K562 (cell line): ENCODE data around the gene ADRA2B. TPM values are rescaled to one million over a fixed set of nuclear protein-coding genes. Genes with fewer than 3 reads are reported as not detected.

ENCODE experiments used
- ATAC-seq: fragments of 200-7000 bp; cut with Tn5 transposase; 3 replicates; pipeline ENCODE4 v1.9.1; 2020; ENCODE audit warnings: moderate library complexity
- BruUV-seq: library from RNA; stranded (reverse); fragments of 400-500 nt; replicated peaks from 2 replicates; lab custom pipeline; 2021; lab: Mats Ljungman, UMichigan
- CTCF ChIA-PET: fragments of 300-600 bp; formaldehyde crosslinking; extraction: SDS; loops from one replicate; lab custom pipeline; 2021; ENCODE audit warnings: low intra/inter-chr PET ratio; lab: Yijun Ruan, JAX
- POLR2A ChIA-PET: fragments of 300-600, 350-650 bp; sonication (Branson Sonifier 250); formaldehyde crosslinking; extraction: SDS; loops from one replicate; lab custom pipeline; 2021; ENCODE audit warnings: antibody characterized with exemption, inconsistent platforms; lab: Yijun Ruan, JAX
- DNase-seq, 4 experiments: peaks; one replicate each; pipeline versions ENCODE4 v3.0.0 to v3.0.0-alpha.2; 2011 to 2018; ENCODE audit warnings: low spot score in 3 of 4, mixed read lengths in 3 of 4; ENCODE audit errors: extremely low read depth in 1 of 4
- FAIRE-seq: peaks from 2 replicates; lab custom pipeline; 2011; peaks lifted over from hg19 to GRCh38; lab: Jason Lieb, UNC
- H2AFZ ChIP-seq: 2 replicates; pipeline ENCODE4 v1.6.0; 2011; ENCODE audit warnings: low read depth, low read length, control low read depth, inconsistent platforms
- H3K27ac ChIP-seq: fragments of 200-600 bp; 3 replicates; pipeline ENCODE4 v1.8.0; 2011; ENCODE audit warnings: low read depth, mild to moderate bottlenecking, control low read depth, inconsistent platforms, low read length, moderate library complexity, mixed read lengths; ENCODE audit errors: extremely low read depth
- H3K27me3 ChIP-seq, 2 experiments: fragments of 300-600 bp in 1 of 2; 2 replicates in 1 of 2; 3 replicates in 1 of 2; pipeline versions ENCODE4 v1.6.0 to v1.8.0; 2011; ENCODE audit warnings: inconsistent platforms in 2 of 2, low read length in 2 of 2, mild to moderate bottlenecking in 1 of 2, mixed read lengths in 1 of 2, moderate library complexity in 1 of 2; ENCODE audit not compliant: control insufficient read depth in 2 of 2, insufficient read depth in 2 of 2
- H3K36me3 ChIP-seq: fragments of 300-600 bp; 3 replicates; pipeline ENCODE4 v1.8.0; 2011; ENCODE audit warnings: mild to moderate bottlenecking, low read length, inconsistent platforms; ENCODE audit not compliant: control insufficient read depth, insufficient read depth
- H3K4me1 ChIP-seq, 2 experiments: fragments of 200-600 bp in 1 of 2; replicated peaks in 1 of 2; 2 replicates in 1 of 2; 3 replicates in 1 of 2; pipeline versions ENCODE4 v1.5.1 to v1.8.0; 2011; ENCODE audit warnings: inconsistent platforms in 2 of 2, low read length in 2 of 2, mild to moderate bottlenecking in 1 of 2, mixed read lengths in 1 of 2, moderate library complexity in 1 of 2; ENCODE audit not compliant: control insufficient read depth in 2 of 2, insufficient read depth in 2 of 2
- H3K4me2 ChIP-seq: 2 replicates; pipeline ENCODE4 v1.6.1; 2011; ENCODE audit warnings: low read length, control low read depth, inconsistent platforms, mixed read lengths; ENCODE audit not compliant: insufficient read depth
- H3K4me3 ChIP-seq: fragments of 200-600 bp; sonication (generic), shearing (Covaris generic); 2 replicates; pipeline ENCODE4 v1.5.1; 2016; ENCODE audit warnings: control low read depth, inconsistent platforms
- H3K79me2 ChIP-seq: fragments of 200-600 bp; 3 replicates; pipeline ENCODE4 v1.8.0; 2011; ENCODE audit warnings: low read length, inconsistent platforms; ENCODE audit not compliant: control insufficient read depth, insufficient read depth
- H3K9ac ChIP-seq, 2 experiments: 2 replicates each; pipeline versions ENCODE4 v1.6.0 to v1.6.1; 2011; ENCODE audit warnings: low read depth in 2 of 2, low read length in 2 of 2, control low read depth in 1 of 2, inconsistent platforms in 1 of 2, mild to moderate bottlenecking in 1 of 2, mixed read lengths in 1 of 2; ENCODE audit not compliant: insufficient read depth in 1 of 2
- H3K9me1 ChIP-seq: one replicate; pipeline ENCODE4 v1.6.0; 2011; ENCODE audit warnings: inconsistent platforms, mild to moderate bottlenecking, low read length, moderate library complexity; ENCODE audit not compliant: control insufficient read depth, insufficient read depth
- H3K9me3 ChIP-seq: replicated peaks from 2 replicates; pipeline ENCODE4 v1.5.1; 2011; ENCODE audit warnings: low read depth, low read length, inconsistent platforms; ENCODE audit not compliant: control insufficient read depth, insufficient read depth
- H4K20me1 ChIP-seq: replicated peaks from 2 replicates; pipeline ENCODE4 v1.6.1; 2011; ENCODE audit warnings: low read length, inconsistent platforms, mixed read lengths; ENCODE audit not compliant: control insufficient read depth, insufficient read depth
- HOMEZ ChIP-seq: fragments of 250-450 bp; sonication (Bioruptor Pico); IDR thresholded peaks from 2 replicates; pipeline ENCODE4 v1.4.0; 2020; ENCODE audit warnings: mild to moderate bottlenecking, moderate library complexity
- MECOM ChIP-seq: fragments of 250-450 bp; sonication (Bioruptor Pico); IDR thresholded peaks from 2 replicates; pipeline ENCODE4 v1.8.0; 2022; ENCODE audit warnings: inconsistent platforms
- POLR2AphosphoS2 ChIP-seq: IDR thresholded peaks from 2 replicates; pipeline ENCODE4 v1.6.1; 2012; ENCODE audit warnings: low read length, improper control_type of control experiment
- SMARCC2 ChIP-seq: fragments of 450-650 bp; IDR thresholded peaks from 2 replicates; pipeline ENCODE4 v1.6.1; 2017; ENCODE audit warnings: antibody characterized with exemption, moderate library complexity, mild to moderate bottlenecking, low read depth
- ZNF165 ChIP-seq: fragments of 250-450 bp; sonication (Bioruptor Pico); IDR thresholded peaks from 2 replicates; pipeline ENCODE4 v1.4.0; 2020; ENCODE audit warnings: borderline replicate concordance
- WGBS: fragments of 100-300 bp; shearing (Covaris generic); methylation state at CpG from one replicate; pipeline ENCODE4 v1.1.6; 2016; ENCODE audit warnings: low coverage, mixed read lengths; ENCODE audit not compliant: insufficient coverage; ENCODE audit errors: missing lambda C conversion rate; 5-methylcytosine and 5-hydroxymethylcytosine counted together
- in situ Hi-C: fragments of 300-500 bp; cut with MboI; formaldehyde crosslinking; loops from 4 replicates; pipeline ENCODE4 v1.15.0; 2018; ENCODE audit warnings: inconsistent platforms, mixed read lengths
- intact Hi-C: fragments of 100-400 bp; cut with micrococcal nuclease; formaldehyde crosslinking; loops from 2 replicates; pipeline ENCODE4 v1.14.2; 2022
- polyA plus RNA-seq, 8 experiments: library from polyadenylated mRNA; depleted of rRNA in 4 of 8; stranded (reverse) in 5 of 8; unstranded in 3 of 8; fragments of >200 nt; fragmentation: Nextera tagmentation in 2 of 8; fragmentation: Illumina TruSeq in 1 of 8; extraction: Ambion mirVana in 2 of 8; extraction: Trizol in 1 of 8; gene quantifications; 2 replicates each; pipeline versions ENCODE4 v1.2.1 to v1.2.3, GENCODE V29; 2011 to 2014; ENCODE audit warnings: inconsistent platforms in 1 of 8, missing spikeins in 1 of 8
- total RNA-seq, 7 experiments: library from RNA; depleted of rRNA in 6 of 7; stranded (reverse); fragments of >200 nt in 6 of 7; fragmentation: Illumina TruSeq in 2 of 7; extraction: Trizol in 2 of 7; gene quantifications; 2 replicates each; pipeline versions ENCODE4 v1.2.1 to v1.2.3, GENCODE V29; 2011 to 2021; ENCODE audit warnings: low replicate concordance in 1 of 7

ADRA2B gene
- total and polyA plus RNA-seq, 9 of the 15 experiments (the other 6 are each of a cell fraction or from before 2014, with no cell fraction given): not detected

- Histone ChIP-seq H3K9me3 (no peaks in the 10 kb centered on the region), H3K36me3 (no peaks in the 10 kb centered on the region), H3K9ac (peak overlapping the region in 1 of 2 experiments; percentile 17; a peak in 1 of 4 replicates), H3K4me1 (peaks cover 0 to 3% of the 10 kb centered on the region in 2 experiments; a peak in 1 of 5 replicates), H4K20me1 (no peaks in the 10 kb centered on the region), H3K27ac (no peak overlapping the region), H3K4me3 (no peak overlapping the region), H3K9me1 (no peaks in the 10 kb centered on the region)
- no TSS peak for BruUV-seq
- no peak for DNase-seq
- CTCF ChIA-PET: no interaction called here
- TF ChIP-seq MECOM (CRISPR knock-in tag) (no peak), ZNF165 (CRISPR knock-in tag) (no peak), HOMEZ (CRISPR knock-in tag) (no peak), POLR2AphosphoS2 (no peak), SMARCC2 (no peak)
- TF ChIP-seq, all 486 proteins: peak for 0
- 6% methylated on average over 13 of the region's 17 CpGs for WGBS
- Histone ChIP-seq H3K27me3 (peaks cover 0 to 51% of the 10 kb centered on the region in 2 experiments; a peak in 3 of 5 replicates), H3K79me2 (no peaks in the 10 kb centered on the region), H3K4me2 (no peak overlapping the region), H2AFZ (no peak overlapping the region)
- FAIRE-seq (no peak), ATAC-seq (no peak)
- POLR2A ChIA-PET: interaction anchor here (0.6 to 2.3 kb wide), 2 partner anchors 8 to 33 kb away, joined by 3 to 6 read pairs; no protein-coding TSS in a partner anchor
- intact Hi-C loops (no loop called here), in situ Hi-C loops (no loop called here)
Measured at GRCh38 chr2:96108541-96109360, 7.6 kb downstream of the ADRA2B start.
